ENCODE measurements around the gene HPGDS. TPM values are rescaled to one million over a fixed set of nuclear protein-coding genes. Genes with fewer than 3 reads are reported as not detected.

HPGDS gene
- total RNA-seq, 1 donor from 2014 or later, result not detected

GRCh38 chr4:94351319-94351718 lies 8.7 kb upstream of the HPGDS start:
- DNase-seq (ENCODE audit: low spot score), result no peak
- no peaks in the 10 kb centered on the region for H3K9me3 Mint-ChIP-seq (ENCODE audit: low read depth)
- no peak overlapping the region for H3K4me3 Mint-ChIP-seq (ENCODE audit: unreplicated experiment)
- peaks cover 7% of the 10 kb centered on the region for H3K4me1 Mint-ChIP-seq (ENCODE audit: low read depth)
- no peaks in the 10 kb centered on the region for H3K27me3 Mint-ChIP-seq (ENCODE audit: low read depth)
- no peaks in the 10 kb centered on the region for H3K36me3 Mint-ChIP-seq (ENCODE audit: low read depth)
- no peak for TF ChIP-seq CTCF (IDR thresholded peaks at IDR 0.05)
- H3K27ac Mint-ChIP-seq (ENCODE audit: unreplicated experiment), result no peak overlapping the region

- Mint-ChIP-seq H3K27ac (ENCODE audit: unreplicated experiment) (no peak overlapping the region), H3K9me3 (ENCODE audit: low read depth) (no peaks in the 10 kb centered on the region), H3K36me3 (ENCODE audit: low read depth) (no peaks in the 10 kb centered on the region), H3K4me3 (ENCODE audit: unreplicated experiment) (no peak overlapping the region), H3K4me1 (ENCODE audit: low read depth) (peaks cover 7% of the 10 kb centered on the region), H3K27me3 (ENCODE audit: low read depth) (no peaks in the 10 kb centered on the region)
- DNase-seq (ENCODE audit: low spot score), result no peak
- TF ChIP-seq CTCF (IDR thresholded peaks at IDR 0.05), result no peak
Measured at GRCh38 chr4:94350095-94350494, 7.5 kb upstream of the HPGDS start.

GRCh38 chr4:94349193-94349592 lies 6.6 kb upstream of the HPGDS start:
- Mint-ChIP-seq H3K4me1 (ENCODE audit: low read depth) (peaks cover 7% of the 10 kb centered on the region), H3K27me3 (ENCODE audit: low read depth) (no peaks in the 10 kb centered on the region), H3K4me3 (ENCODE audit: unreplicated experiment) (no peak overlapping the region), H3K27ac (ENCODE audit: unreplicated experiment) (no peak overlapping the region), H3K9me3 (ENCODE audit: low read depth) (no peaks in the 10 kb centered on the region), H3K36me3 (ENCODE audit: low read depth) (no peaks in the 10 kb centered on the region)
- no peak for TF ChIP-seq CTCF (IDR thresholded peaks at IDR 0.05)
- no peak for DNase-seq (ENCODE audit: low spot score)

- H3K4me3 Mint-ChIP-seq (ENCODE audit: unreplicated experiment), result no peak overlapping the region
- no peak overlapping the region for H3K27ac Mint-ChIP-seq (ENCODE audit: unreplicated experiment)
- no peaks in the 10 kb centered on the region for H3K27me3 Mint-ChIP-seq (ENCODE audit: low read depth)
- no peaks in the 10 kb centered on the region for H3K36me3 Mint-ChIP-seq (ENCODE audit: low read depth)
- H3K9me3 Mint-ChIP-seq (ENCODE audit: low read depth), result no peaks in the 10 kb centered on the region
- no peak for TF ChIP-seq CTCF (IDR thresholded peaks at IDR 0.05)
- H3K4me1 Mint-ChIP-seq (ENCODE audit: low read depth), result peaks cover 7% of the 10 kb centered on the region
- no peak for DNase-seq (ENCODE audit: low spot score)
Measured at GRCh38 chr4:94348666-94349065, 6.0 kb upstream of the HPGDS start.

GRCh38 chr4:94346541-94346940 lies 3.9 kb upstream of the HPGDS start:
- no peak overlapping the region for H3K27ac Mint-ChIP-seq (ENCODE audit: unreplicated experiment)
- H3K36me3 Mint-ChIP-seq (ENCODE audit: low read depth), result no peaks in the 10 kb centered on the region
- no peak for DNase-seq (ENCODE audit: low spot score)
- no peak for TF ChIP-seq CTCF (IDR thresholded peaks at IDR 0.05)
- H3K9me3 Mint-ChIP-seq (ENCODE audit: low read depth), result no peaks in the 10 kb centered on the region
- H3K27me3 Mint-ChIP-seq (ENCODE audit: low read depth), result no peaks in the 10 kb centered on the region
- H3K4me1 Mint-ChIP-seq (ENCODE audit: low read depth), result peaks cover 10% of the 10 kb centered on the region
- no peak overlapping the region for H3K4me3 Mint-ChIP-seq (ENCODE audit: unreplicated experiment)
